CD4-positive, alpha-beta T cell treated with Interleukin-12 subunit alpha and Interleukin-12 subunit beta, for 1 hour (primary cell): Measurements from ENCODE around the gene ZPLD1.

Experiments
- DNase-seq: peaks from one replicate; pipeline ENCODE4 v3.0.0-alpha.2; 2020

ZPLD1 gene

DNA sequence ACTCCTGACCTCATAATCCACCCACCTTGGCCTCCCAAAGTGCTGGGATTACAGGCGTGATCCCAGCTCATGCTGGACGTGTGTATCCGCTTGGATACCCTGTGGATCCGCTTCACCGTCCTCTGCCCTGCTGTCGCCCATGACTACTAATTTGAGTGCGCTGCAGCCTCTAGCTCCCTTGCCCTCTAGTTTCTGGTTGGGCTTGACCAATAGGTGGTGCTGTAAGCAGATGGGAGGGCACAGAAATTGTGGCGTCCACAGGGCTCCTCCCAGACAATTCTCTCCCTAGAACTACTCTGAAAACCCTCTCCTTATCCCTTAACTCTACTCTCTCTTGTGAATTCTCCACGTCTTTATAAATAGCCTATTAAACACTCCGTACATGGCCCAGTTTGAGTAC, 36.2 kb downstream of the ZPLD1 start:
- DNase-seq: no peak

DNA sequence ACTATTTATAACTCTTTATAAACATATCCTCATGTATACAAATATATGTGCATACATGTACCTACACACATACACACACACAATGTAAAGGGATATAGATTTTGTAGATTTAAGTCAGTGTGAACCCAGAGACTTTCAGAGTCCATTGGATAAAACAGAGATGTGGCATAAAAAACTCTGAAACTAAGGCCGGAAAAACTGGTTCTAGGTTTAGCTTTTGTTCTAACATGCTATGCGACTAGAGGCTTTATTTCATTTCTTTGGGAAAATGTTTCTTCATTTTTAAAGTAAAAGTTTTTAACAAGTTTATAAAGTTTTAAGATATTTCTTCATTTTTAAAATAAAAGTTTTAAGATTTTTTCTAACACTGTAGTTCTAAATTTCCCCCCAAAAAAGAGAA, 36.7 kb downstream of the ZPLD1 start:
- no peak for DNase-seq

DNA sequence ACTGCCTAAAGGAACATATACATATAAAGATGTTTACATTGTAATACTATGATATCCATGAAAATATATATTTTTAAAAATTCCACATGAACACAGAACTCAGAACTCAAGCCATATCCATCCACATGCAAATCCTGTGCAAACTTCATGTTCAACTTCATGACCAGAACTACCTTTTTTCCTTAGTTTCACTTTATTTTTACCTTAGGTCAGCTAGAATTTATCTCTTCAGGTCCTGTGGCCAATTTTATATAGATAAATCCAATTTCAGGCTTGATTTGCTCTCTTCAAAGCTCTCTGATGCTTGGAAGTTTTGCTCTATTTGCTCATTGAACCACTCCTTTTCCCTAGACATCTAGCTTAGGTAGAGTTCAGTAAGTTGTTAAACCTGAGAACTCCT, 38.8 kb downstream of the ZPLD1 start:
- DNase-seq: no peak

DNA sequence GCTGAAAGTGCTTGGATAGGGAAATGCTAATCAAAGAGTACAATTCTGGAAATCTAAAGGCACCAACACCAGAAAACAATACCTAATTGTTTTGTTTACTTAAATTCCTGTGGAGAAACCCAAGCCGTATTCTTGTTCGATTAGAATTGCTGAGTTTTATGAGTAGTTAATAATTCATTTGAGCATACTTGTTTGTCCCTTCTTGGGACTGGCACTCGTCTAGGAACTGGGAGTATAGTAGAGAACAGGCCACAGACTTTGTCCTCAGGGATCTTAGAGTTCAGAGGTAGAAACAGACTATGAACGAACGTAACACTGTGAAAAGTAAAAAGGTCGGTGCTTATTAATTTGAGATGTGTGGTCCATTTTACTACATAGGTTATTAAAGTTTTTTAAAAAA, 39.4 kb downstream of the ZPLD1 start:
- no peak for DNase-seq

DNA sequence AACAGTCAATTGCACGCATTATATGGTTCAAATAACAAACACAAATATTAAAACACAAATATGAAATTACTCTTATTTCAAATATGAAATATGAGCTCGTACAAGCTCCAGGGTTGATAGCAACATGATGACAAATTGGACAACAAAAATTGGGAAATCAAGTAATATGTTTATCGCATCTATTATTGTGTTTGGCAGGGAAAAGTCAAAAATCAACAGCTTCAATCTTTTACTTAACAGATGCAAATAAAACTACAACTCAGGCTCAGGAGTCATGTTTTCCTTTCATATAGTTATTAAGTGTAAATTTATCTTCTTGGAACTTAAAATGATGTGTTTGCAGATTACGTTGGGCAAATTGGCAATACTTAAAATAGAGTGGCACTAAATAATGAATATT, 41.4 kb downstream of the ZPLD1 start:
- DNase-seq: no peak

DNA sequence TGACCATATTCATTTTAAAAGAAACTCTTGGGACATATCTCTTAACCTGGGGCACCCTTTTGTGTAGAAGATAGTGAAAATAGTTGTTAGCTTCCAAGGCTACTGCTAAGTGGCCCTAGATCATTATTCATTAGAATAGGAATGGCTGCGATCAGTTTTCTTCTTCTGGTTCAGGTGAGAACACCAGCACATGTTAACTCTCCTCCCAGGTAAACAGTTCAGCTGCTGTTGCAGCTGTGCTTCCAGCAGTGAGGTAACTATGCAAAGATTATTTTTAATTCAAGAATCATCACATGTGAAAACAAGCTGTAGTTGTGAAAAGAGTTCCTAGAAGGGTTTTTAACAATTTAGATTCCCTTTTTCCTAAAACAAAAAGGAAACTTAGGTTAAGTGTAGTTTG, 43.3 kb downstream of the ZPLD1 start:
- no peak for DNase-seq

DNA sequence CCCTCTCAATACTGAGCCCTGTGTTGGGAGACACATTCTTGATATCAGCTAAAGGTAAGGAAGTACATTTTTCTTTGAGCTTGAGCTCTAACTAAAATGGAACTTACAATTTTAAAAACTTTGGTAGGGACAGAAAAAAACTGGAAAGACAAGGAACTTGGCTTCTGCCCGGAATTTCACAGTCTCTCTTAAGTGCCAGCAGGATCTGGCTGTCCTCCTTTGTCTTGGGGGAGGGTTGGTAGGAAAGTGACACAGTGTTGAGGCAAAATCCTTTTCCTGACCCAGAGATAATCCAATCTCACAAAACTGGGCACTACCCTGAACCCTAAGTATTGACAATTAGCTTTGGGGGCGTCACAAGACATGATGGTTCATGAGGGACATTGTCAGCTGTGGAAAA, 45.3 kb downstream of the ZPLD1 start:
- DNase-seq: no peak

DNA sequence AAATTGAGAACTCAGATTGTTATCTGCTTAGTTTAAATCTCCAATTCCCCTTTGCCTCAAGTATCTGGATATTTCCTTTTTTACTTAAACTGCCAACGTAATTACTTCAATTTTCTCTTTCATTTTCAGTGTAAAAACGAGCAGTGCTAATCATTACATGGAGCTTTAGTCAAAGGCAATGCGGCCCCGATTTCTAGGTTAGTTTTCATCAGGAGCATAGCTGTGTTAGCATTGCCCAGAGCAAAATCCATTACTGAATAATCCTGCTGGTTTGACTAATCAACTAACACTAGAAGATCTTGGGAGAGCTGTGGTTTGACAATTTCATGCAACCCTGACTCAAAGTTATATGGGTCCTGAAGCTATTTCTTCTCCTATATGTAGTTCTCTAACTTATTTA, 46.2 kb downstream of the ZPLD1 start:
- DNase-seq: no peak

DNA sequence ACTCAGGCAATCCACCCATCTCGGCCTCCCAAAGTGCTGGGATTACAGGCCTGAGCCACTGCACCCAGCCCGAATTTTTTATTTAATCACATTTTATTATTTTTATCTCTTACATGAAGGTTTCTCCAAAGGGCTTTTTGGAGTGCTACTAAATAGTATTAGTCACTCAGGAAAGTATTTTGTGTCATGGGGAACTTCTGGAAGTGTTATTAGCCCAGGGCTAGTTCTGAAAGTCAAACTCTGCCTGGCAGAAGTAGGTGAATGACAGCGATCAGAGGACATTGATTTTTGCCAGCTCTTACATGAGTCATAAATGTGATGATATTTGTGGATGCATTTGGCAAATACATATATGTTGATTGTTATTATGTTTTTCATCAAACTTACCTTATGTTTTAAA, 48.7 kb downstream of the ZPLD1 start:
- no peak for DNase-seq

DNA sequence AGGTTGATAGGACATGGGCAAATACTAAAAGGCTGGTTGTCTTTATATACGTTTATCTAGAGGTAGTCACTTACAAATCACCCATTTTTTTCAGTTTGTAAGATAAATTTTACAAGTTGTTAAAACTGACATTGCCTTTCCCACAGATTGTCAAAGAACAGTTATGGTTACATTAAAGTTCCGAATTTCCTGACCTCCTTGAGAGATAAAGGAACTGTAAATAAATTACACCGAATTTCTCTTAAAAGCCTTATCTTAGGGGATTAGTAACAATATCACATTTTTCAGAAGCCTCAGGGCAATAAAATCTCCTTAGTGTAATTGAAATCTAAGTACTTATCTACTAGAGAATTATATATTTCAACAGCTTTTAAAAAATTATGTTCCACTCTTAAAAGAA, 49.5 kb downstream of the ZPLD1 start:
- no peak for DNase-seq

DNA sequence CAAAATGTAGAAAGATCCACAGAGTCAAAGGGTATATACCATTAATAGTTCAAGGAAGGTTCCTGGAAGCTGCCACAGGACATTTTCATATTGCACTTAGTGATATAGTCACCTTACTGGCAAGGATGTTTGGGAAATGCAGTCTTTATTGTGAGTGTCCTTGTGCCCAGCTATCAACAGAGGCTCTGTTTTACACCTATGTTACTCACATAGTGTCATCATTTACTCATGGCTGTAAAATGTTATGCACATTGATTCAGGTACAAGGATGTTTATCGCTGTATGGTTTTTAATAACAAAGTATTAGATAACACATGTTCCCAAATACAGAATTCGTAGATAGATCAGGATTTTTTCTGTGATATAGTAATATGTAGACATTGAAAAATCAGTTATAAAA, 50.9 kb downstream of the ZPLD1 start:
- DNase-seq: no peak

DNA sequence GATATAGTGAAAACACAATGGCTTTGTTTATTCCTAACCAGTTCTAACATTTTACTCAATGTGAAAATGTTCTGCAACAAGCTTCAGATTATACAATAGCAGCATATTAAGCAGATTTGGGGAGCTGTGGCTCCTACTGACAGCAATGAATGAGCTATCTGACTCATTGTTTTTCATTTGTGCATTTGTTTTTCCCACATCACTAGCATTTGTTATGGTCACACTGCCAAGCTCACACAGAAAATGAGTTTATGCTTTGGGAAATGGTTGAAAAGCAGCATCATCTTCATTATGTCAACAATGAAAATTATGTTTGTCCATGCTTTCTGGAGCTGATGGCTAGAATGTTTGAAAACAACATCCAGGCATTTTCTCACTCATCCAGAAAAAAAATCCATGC, 53.5 kb downstream of the ZPLD1 start:
- no peak for DNase-seq

DNA sequence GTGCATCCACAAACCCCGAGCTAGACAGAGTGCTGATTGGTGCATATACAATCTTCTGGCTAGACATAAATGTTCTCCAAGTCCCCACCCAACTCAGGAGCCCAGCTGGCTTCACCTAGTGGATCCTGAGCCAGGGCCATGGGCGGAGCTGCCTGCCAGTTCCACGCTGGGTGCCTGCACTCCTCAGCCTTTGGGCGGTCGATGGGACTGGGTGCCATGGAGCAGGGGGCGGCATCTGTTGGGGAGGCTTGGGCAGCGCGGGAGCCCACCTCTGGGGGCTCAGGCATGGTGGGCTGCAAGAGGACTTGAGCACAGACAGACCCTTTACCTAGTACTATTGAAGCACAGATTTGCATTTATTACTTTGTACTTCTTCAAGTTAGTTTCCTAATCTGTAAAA, 57.5 kb downstream of the ZPLD1 start:
- no peak for DNase-seq

DNA sequence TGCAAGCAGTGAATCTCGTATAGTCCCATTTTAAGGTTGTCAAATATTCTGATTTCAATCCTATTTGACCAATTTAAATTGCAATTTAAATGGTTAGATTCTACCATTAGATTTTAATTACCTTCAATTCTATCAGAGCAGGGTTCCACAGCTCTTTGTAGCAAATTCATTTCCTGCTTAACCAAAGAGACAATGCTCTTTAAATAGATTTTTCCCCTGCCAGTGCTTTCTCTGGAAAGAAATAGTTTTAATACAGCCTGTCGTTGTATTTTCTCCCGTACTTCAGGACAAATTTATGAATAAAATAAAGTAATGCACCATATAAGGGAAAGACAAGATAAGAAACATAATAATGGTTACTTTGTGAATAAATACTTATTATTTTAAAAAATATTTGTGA, 62.8 kb downstream of the ZPLD1 start:
- no peak for DNase-seq

DNA sequence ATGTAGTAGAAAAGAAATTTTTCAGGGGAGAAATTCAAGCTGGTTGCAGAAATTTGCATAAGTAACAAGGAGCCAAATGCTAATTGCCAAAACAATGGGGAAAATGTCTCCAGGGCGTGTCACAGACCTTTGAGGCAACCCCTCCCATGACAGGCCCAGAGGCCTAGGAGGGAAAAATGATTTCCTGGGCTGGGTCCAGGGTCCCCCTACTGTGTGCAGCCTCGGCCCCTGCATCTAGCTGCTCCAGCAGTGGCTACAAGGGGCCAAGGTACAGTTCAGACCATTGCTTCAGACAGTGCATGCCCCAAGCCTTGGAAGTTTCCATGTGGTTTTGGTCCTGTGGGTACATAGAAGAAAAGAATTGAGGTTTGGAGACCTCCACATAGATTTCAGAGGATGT, 70.7 kb downstream of the ZPLD1 start:
- DNase-seq: no peak

DNA sequence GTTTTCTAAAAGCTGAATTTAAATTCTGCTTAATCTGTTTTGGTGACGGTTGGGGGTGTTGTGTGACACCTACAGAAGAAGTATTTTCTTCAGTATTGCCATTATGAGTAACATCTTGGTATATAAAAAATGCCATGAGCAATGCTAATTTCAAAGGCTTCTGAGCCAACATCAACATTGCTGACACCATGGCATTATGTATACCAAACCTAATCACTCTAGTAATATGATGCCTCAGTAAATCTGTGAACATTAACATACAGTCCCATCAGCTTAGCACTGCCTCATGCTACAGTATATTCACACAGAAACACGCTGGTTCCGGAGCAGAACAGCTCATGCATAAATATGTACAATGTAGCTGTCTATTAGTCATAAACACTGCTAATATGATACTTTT, 75.8 kb downstream of the ZPLD1 start:
- DNase-seq: no peak

DNA sequence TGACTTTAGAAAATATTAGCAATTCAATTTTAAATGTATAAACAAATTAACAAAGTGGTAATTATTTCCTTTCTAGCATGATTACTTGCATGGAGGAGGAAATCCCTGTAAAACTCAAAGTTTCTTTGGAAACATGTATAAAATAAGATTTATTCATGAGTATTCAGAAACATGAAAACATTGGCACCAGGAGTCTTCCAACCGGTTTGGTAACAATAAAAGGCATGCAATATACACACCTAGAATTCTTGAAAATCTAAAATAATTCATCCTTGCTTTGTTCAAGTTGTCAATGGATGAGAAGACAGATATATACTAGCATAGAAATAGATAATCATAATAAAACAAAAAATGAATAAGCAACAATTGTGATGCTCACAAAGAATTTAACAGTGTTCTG, 76.4 kb downstream of the ZPLD1 start:
- no peak for DNase-seq

DNA sequence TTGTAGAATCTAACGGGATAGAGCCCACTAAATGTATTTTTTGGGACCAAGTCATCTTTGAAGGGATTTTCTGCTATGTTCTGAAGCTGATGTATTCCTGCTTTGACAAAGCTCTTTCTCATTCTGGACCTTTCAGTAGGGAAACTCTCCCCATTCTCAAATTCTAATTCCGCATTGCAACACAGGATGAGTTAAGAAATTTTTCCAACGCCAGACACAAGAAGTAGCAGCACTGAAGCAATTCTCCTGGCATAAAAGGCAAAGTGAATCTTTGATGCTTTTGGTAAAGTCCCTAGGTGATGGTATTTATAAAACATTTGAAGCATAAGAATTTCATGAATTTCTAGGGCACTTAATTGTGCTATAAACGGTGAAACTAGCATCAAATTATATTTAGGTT, 76.8 kb downstream of the ZPLD1 start:
- no peak for DNase-seq

DNA sequence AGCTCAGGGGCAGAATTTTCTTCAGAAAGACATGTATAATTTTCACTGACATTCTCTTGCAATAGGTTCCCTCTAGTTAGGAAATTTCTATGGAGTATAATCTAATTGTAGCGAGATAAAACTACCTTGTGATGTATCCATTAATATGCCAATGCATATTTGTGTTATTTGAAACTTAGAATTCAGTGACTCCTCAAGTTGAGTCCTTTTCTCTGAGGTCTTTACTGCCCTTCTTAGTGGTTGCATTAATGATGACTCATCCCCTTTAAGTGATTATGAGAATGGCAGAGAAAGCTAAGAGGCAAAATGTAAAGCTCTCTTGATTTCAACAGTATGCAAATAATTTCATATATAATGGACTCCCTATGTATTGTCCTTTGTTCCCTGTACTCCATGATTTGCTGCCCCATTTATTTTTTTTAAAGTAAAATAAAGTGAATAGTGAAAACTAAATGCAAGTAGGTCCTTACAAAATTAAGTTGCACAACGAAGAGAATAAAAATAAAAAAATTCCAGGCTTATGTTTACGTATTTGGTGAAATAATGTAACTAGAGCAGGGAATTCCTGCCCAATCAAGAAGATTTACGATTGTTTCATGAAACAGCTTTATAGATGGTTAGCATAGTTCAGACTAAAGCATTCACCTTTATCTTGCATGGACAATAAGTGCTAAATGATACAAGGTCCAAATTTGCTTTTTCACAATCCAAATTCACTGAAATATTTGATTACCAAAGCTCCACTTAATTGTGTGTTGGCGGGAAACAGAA, 78.1 kb downstream of the ZPLD1 start:
- DNase-seq: no peak

DNA sequence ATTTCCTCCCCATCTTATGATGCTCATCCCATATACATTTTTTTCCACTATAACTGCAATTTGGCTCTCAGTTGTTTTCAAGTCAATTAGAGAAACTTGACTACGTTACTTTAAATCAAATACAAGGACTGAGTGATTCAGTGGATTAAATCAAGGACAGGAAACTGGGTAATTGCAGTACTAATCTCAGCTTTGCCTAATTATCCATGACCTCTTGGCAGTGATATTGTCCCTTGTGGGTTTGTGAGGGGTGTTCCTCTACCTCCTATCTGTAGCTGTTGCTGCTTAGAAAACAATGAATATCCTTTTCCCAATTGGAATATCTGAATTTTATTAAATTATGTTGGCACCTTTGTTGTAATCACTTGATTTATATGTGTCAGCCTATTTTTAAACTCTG, 79.4 kb downstream of the ZPLD1 start:
- no peak for DNase-seq

DNA sequence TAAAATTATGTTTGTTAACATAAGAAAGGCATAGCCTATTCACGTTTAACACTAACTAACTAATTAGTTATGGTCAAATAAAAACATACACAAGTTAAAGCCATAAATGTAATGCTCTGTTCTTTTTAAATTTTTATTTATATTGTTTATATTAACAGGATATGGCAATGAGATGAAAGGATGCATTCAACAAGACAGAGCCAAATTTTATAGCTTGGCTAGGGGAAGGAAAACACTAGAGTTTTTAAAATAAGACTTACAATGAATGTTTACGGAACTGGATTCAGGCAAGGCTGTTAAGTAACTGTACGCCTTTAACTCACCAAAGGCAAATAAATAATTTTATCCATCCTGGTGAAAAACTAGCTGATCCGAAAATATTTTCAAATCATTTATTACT, 86.4 kb downstream of the ZPLD1 start:
- no peak for DNase-seq

DNA sequence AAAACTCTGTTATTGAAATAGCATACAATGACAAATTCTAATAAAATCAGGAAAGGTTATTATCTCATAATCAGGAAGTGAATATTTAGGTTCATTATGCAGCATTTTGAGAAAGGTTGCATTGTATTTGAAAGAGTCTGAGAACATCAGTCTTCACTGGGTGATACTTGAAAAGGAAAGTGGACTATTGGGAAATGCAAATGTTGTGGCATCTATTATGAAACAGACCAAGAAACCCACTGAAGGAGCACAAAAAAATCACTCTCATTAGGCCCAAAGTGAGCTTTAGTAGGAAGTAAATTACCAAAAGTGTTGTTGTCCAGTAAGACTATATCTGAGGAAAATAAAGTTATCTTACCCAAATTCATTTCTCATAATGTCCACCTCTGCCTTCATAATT, 90.8 kb downstream of the ZPLD1 start:
- DNase-seq: no peak

DNA sequence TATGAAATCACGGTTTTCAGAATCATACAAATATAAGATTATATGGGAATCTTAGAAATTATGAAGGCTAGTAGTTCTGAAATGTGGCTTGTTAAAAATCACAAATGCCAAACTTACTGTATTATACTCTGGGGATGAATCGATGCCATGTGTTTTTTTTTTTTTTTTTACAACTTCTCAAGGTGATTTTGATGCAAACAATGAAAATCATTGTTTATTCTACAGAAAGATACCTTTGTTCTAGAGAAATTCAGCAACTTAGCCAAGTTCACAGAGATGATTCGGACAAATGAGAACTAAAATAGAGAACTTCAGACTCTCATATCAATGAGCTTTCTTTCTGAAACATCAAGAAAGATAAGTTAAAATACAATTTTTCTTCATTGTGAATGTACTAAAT, 92.0 kb downstream of the ZPLD1 start:
- no peak for DNase-seq

DNA sequence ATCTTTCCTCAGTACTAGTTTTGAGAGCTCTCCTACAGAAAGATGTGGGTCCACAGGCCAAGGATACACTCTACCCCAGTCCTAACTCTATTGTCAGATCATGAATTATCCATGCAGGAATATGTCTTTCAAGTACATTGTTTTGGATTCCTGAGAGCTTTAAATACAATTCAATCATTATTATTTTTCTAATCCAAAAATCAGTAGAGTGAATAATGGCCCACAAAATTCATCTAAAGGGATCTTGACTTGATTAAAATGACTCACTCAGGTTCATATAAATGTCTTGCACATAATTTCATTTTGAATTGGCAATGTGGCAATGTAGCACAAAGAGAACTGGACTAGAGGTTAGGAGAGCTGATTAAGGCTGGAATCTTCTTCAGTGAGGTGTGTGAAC, 93.9 kb downstream of the ZPLD1 start:
- DNase-seq: no peak
